Uterus (tissue), 4 donors: Measurements from ENCODE around the gene SPTB. TPM values are rescaled to one million over a fixed set of nuclear protein-coding genes. Genes with fewer than 3 reads are reported as not detected.

Experiments used
- DNase-seq, 2 donors: peaks; one replicate each; pipeline ENCODE4 v3.0.0-alpha.2; 2019 to 2020
- H3K27ac ChIP-seq, 2 donors: fragments of 200-600 bp; sonication (generic); 1 replicate in 1 of 2; 2 replicates in 1 of 2; pipeline ENCODE4 v1.5.1; 2016 to 2018
- H3K27me3 ChIP-seq, 2 donors: fragments of 200-600 bp; sonication (generic); one replicate each; pipeline ENCODE4 v1.5.1; 2018 to 2019; ENCODE audit warnings: control low read depth in 1 of 2
- H3K36me3 ChIP-seq, 2 donors: fragments of 200-600 bp; sonication (generic); one replicate each; pipeline ENCODE4 v1.5.1; 2019; ENCODE audit warnings: control low read depth in 1 of 2
- H3K4me1 ChIP-seq, 2 donors: fragments of 200-600 bp; sonication (generic); one replicate each; pipeline ENCODE4 v1.5.1; 2018 to 2019; ENCODE audit warnings: control low read depth in 1 of 2
- H3K4me3 ChIP-seq, 2 donors: fragments of 200-600 bp; sonication (generic); 1 replicate in 1 of 2; 2 replicates in 1 of 2; pipeline ENCODE4 v1.5.1; 2018 to 2019; ENCODE audit warnings: mild to moderate bottlenecking in 1 of 2
- H3K9me3 ChIP-seq, 2 donors: fragments of 200-600 bp; sonication (generic); one replicate each; pipeline ENCODE4 v1.5.1; 2019; ENCODE audit warnings: control low read depth in 1 of 2
- POLR2A ChIP-seq, 2 donors: fragments of 450-650 bp; IDR thresholded peaks; one replicate each; pipeline ENCODE4 v1.6.1; 2016; ENCODE audit warnings: antibody characterized with exemption in 2 of 2, mild to moderate bottlenecking in 1 of 2, moderate library complexity in 1 of 2
- intact Hi-C: fragments of 100-400 bp; cut with DNase I; formaldehyde crosslinking; loops from one replicate; pipeline ENCODE4 v1.15.1; 2023; ENCODE audit warnings: low total_unique reads
- total RNA-seq, 4 donors: library from RNA; depleted of rRNA in 3 of 4; stranded (reverse); fragments of >200 nt in 3 of 4; gene quantifications; one replicate each; pipeline versions ENCODE4 v1.1.0 to v1.2.4, GENCODE V29; 2014 to 2023
- TF ChIP-seq, protein P1 (sequence below), 4 experiments: fragments of 200-600 bp in 2 of 4; fragments of 450-650 bp in 2 of 4; sonication (generic) in 2 of 4; IDR thresholded peaks; one replicate each; pipeline ENCODE4 v1.5.1; 2016 to 2019; ENCODE audit warnings: antibody characterized with exemption in 4 of 4, mild to moderate bottlenecking in 2 of 4, moderate library complexity in 1 of 4
- donor health status: DM: yes; HTN: yes; CAD: no.

SPTB gene
- total RNA-seq, 4 donors from 2014 or later: 1.0 to 5.4 (median 4.6) TPM; not detected in 1

GRCh38 chr14:64875350-64875749 lies 4.4 kb downstream of the SPTB start:
- H3K9me3 ChIP-seq: no peaks in the 10 kb centered on the region
- no peak overlapping the region for H3K27ac ChIP-seq
- no peak for TF ChIP-seq POLR2A (IDR thresholded peaks at IDR 0.05)
- TF ChIP-seq, protein P1, sequence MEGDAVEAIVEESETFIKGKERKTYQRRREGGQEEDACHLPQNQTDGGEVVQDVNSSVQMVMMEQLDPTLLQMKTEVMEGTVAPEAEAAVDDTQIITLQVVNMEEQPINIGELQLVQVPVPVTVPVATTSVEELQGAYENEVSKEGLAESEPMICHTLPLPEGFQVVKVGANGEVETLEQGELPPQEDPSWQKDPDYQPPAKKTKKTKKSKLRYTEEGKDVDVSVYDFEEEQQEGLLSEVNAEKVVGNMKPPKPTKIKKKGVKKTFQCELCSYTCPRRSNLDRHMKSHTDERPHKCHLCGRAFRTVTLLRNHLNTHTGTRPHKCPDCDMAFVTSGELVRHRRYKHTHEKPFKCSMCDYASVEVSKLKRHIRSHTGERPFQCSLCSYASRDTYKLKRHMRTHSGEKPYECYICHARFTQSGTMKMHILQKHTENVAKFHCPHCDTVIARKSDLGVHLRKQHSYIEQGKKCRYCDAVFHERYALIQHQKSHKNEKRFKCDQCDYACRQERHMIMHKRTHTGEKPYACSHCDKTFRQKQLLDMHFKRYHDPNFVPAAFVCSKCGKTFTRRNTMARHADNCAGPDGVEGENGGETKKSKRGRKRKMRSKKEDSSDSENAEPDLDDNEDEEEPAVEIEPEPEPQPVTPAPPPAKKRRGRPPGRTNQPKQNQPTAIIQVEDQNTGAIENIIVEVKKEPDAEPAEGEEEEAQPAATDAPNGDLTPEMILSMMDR (IDR thresholded peaks at IDR 0.05): no peak
- no peaks in the 10 kb centered on the region for H3K4me1 ChIP-seq
- H3K4me3 ChIP-seq: no peak overlapping the region
- intact Hi-C loops: no loop called here
- H3K27me3 ChIP-seq: no peaks in the 10 kb centered on the region
- no peaks in the 10 kb centered on the region for H3K36me3 ChIP-seq
- no peak for DNase-seq

GRCh38 chr14:64873506-64874219 lies 6.0 kb downstream of the SPTB start:
- no peak for TF ChIP-seq POLR2A (IDR thresholded peaks at IDR 0.05)
- TF ChIP-seq, protein P1 (IDR thresholded peaks at IDR 0.05): no peak
- Histone ChIP-seq H3K9me3 (no peaks in the 10 kb centered on the region), H3K4me1 (no peaks in the 10 kb centered on the region), H3K27ac (no peak overlapping the region), H3K27me3 (no peaks in the 10 kb centered on the region), H3K4me3 (no peak overlapping the region), H3K36me3 (no peaks in the 10 kb centered on the region)
- no peak for DNase-seq
- intact Hi-C loops: no loop called here

DNA sequence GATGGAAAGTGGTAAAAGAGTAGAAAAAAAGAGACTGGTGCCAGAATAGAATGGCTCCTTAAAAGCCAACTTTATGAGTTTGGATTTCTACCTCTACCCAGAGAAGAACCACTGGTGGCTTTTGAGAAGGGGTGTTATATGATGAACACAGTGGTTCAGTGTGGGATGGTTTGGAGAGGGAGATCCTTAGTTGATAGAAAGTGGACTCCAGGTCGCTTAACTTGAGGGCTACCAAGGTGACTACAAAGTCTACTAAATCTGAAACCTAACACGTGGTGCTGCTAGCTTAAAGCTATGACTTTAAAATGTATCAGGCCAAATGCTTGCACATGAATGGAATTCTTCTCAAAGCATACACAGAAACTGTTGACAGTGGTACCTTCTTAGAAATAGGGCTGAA lies 8.4 kb downstream of the SPTB start:
- DNase-seq: no peak
- Histone ChIP-seq H3K36me3 (no peaks in the 10 kb centered on the region), H3K4me3 (no peak overlapping the region), H3K9me3 (no peaks in the 10 kb centered on the region), H3K4me1 (no peaks in the 10 kb centered on the region), H3K27ac (no peak overlapping the region), H3K27me3 (no peaks in the 10 kb centered on the region)
- TF ChIP-seq POLR2A (IDR thresholded peaks at IDR 0.05): no peak
- TF ChIP-seq, protein P1 (IDR thresholded peaks at IDR 0.05): no peak
- intact Hi-C loops: no loop called here

DNA sequence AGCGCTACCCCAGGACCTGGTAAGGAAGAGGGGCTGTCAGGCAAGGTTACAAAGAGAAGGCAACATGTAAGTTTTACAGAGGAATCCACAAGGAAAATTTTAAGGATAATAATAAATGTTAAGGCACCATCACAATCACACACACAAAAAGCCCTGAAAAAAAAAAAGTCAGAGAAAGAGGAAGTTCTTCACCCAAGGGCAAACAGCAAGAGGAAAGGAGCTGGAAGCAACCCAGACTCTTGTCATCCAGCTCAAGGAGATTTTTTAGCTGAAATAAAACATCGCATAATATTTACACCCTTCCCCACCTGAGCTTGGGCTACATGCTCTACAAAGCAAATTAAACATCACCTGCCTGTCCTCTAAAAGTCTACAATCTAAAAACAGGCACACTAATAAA lies 9.5 kb downstream of the SPTB start:
- TF ChIP-seq POLR2A (IDR thresholded peaks at IDR 0.05): no peak
- TF ChIP-seq, protein P1 (IDR thresholded peaks at IDR 0.05): no peak
- Histone ChIP-seq H3K36me3 (no peaks in the 10 kb centered on the region), H3K4me3 (no peak overlapping the region), H3K27ac (no peak overlapping the region), H3K4me1 (no peaks in the 10 kb centered on the region), H3K9me3 (no peaks in the 10 kb centered on the region), H3K27me3 (no peaks in the 10 kb centered on the region)
- no peak for DNase-seq
- intact Hi-C loops: no loop called here

DNA sequence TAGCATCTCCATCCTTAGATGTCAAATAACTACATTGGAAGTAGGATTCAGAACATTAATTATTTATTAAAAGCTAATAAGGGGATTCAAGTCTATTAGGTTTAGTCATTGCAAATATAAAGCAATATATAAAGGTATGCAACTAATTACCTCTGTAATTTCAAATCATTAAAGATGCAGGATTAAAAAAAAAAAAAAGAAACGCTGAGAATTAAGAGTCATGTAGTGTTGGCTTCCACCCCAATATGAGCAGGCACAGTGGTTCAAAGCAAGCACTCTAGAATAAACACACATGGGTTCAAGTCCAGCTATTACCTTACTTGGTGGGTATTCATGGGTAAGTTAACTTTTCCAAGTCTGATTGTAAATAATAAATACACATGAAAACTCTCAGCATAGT lies 10.9 kb downstream of the SPTB start:
- Histone ChIP-seq H3K4me1 (no peaks in the 10 kb centered on the region), H3K9me3 (no peaks in the 10 kb centered on the region), H3K36me3 (no peaks in the 10 kb centered on the region), H3K27ac (no peak overlapping the region), H3K4me3 (no peak overlapping the region), H3K27me3 (no peaks in the 10 kb centered on the region)
- DNase-seq: no peak
- intact Hi-C loops: no loop called here
- TF ChIP-seq, protein P1 (IDR thresholded peaks at IDR 0.05): no peak
- TF ChIP-seq POLR2A (IDR thresholded peaks at IDR 0.05): no peak
